NCI-H1436 (cell line): Measurements from ENCODE around the gene SNCG.
"Not testable (repeated sequence)": the region's sequence is repeated elsewhere in the genome, so short reads cannot be mapped to it uniquely, and the experiment has no call there.

ENCODE experiments used
- DNase-seq: peaks from one replicate; lab custom pipeline; 2025; lab: John Stamatoyannopoulos, UW

Gene SNCG

GRCh38 chr10:86958116-86958900 is at the start of gene SNCG:
Gene SNCG, plus strand, starts transcription at chr10:86958599. Its CDS starts 99 bp downstream, at chr10:86958698.
- peak; percentile 44 for DNase-seq

DNA sequence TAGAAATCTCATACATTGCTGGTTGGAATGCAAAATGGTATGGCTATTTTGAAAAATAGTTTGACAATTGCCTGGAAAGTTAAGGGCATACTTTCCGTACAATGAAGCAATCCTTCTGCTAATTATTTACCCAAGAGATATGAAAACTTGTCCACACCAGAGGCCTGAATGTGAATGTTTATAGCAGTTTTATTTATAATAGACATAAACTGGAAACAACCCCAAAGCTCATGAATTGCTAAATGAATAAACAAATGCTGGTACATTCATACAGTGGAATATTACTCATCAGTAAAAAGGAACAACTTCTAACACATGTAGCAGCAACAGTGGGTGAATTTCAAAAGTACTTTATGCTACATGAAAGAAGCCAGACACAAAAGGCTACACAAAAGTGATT is 43.7 kb upstream of the SNCG start:
- DNase-seq = no peak

- no peak for DNase-seq
Observed at GRCh38 chr10:86918022-86918471, 40.4 kb upstream of the SNCG start.

GRCh38 chr10:86922553-86922961 is 35.8 kb upstream of the SNCG start:
- DNase-seq = no peak

- no peak for DNase-seq
Observed at GRCh38 chr10:86929468-86930380, 28.7 kb upstream of the SNCG start.

DNA sequence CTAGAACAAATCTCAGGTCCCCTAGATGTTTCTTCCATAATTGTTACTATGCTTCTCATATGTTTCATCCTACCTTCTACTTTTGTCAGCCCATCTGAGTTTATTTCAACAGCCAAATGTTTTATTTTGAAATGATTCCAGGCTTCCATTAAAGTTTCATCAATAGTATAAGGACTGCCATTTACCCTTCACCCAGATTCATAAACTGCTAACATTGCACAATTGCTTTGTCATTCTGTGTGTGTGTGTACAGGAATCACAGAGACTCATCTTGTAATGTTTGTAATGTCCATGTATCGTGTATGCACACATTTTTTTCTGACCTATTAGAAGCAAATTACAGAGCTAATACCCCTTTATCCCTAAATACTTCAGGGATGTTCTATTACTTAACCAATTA is 26.5 kb upstream of the SNCG start:
- DNase-seq = no peak

DNA sequence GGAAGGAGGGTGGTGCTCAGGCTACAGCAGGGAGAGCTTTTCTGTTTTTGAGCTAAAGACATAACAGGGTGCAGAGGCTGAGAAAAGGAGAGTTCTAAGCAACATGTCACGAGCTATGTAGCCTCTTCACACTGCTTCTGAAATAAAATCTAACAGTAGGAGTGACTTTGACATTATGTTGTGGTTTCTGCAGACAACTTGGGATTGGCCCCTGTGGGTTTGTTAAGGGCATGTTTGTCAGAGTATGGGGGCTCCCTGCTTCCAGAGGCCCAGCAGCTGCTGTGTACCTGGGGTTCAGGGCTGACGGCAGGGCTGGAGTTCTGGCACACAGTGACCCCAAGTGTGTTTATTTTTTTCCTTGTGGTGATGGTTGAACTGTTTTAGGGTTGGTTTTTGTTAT is 25.7 kb upstream of the SNCG start:
- no peak for DNase-seq

GRCh38 chr10:86934162-86934711 is 24.2 kb upstream of the SNCG start:
- DNase-seq = not testable (repeated sequence)

GRCh38 chr10:86936661-86937501 is 21.5 kb upstream of the SNCG start:
- no peak for DNase-seq

GRCh38 chr10:86937502-86938154 is 20.8 kb upstream of the SNCG start:
- no peak for DNase-seq

GRCh38 chr10:86938260-86938659 is 20.1 kb upstream of the SNCG start:
- DNase-seq = no peak

DNA sequence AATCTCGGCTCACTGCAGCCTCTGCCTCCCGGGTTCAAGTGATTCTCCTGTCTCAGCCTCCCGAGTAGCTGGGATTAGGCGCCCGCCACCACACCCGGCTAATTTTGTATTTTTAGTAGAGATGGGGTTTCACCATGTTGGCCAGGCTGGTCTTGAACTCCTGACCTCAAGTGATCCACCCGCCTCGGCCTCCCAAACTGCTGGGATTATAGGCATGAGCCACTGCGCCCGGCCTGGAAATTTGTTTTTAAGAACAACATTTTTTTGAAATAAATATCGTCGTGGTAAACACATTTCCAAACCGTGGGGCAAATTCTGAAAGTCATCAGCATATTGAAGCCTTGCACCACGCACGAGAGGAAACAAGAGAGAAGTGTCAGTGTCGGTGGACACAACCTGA is 18.3 kb upstream of the SNCG start:
- not testable (repeated sequence) for DNase-seq

- no peak for DNase-seq
Observed at GRCh38 chr10:86940677-86941076, 17.7 kb upstream of the SNCG start.

DNA sequence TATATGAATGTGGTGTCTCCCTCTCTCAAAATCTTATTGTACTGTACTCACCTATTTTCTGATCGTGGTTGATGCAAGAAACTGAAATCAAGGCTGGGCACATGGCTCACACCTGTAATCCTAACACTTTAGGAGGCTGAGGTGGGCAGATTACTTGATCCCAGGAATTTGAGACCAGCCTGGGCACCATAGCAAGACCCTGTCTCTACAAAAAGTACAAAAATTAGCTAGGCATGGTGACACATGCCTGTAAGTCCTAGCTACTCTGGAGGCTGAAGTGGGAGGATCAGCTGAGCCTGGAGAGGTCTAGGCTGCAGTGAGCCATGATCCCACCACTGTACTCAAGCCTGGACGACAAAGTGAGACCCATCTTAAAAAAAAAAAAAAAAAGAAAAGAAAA is 17.0 kb upstream of the SNCG start:
- DNase-seq = no peak

DNA sequence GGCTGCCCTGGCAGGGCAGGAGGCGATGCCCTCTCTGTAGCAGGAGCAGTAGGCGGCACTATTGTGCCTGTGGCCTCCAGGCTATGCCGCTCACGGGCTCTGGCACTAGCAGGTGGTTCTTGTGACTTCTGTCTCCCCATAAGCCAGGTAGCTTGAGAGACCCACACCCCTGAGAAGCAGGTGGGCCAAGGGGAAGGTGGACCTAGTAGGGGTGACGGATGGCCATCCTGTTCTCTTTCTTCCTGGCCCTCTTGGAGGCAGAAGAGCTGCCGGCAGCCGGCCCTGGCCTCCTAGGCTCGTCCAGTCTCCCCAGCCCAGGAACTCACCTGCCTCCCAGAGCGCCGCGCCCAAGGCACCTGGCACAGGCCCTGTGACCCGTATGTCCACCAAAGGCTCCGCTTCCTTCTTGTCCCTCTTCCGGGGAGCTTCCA is 16.4 kb upstream of the SNCG start:
- no peak for DNase-seq

DNA sequence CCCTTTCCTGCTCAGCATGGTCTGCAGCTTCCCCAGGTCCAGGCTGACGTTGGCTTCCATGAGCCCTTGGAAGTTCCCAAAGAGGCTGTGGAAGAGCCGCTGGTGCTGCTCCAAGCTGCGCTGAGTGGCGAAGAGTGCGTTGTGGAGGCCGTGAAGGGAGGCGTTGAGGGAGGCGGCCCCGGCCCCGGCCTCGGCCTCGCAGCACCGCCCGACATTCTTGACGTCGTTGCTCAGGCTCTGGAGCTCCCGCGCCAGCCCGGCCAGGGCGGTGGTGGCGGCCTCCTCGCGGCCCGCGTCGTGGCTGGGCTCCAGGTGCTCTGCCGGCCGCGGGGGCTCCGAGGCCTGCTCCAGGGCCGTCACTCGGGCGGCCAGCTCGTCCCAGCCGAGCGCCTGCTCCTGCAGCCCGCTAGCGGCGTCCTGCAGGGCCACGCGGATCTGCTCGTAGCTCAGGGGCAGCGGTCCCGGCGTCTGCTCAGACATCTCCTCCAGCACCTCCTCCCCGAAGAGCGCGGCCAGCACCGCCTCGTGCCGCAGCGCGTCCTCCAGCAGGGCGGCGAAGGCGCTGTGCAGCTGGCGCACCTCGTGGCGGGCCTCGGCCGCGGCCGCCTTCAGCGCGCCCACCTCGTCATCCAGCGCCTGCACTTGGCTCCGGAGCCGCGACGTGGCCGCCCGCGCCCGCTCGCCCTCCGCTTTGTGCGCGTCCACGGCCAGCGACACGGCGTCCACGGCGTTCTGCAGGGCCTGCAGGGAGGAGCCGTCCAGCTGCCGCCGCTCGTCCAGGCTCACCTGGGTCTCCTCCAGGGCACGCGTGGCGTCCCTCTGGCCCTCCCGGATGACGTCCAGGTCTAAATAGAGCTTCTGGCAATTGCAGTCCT is 15.7 kb upstream of the SNCG start:
- DNase-seq = no peak

DNA sequence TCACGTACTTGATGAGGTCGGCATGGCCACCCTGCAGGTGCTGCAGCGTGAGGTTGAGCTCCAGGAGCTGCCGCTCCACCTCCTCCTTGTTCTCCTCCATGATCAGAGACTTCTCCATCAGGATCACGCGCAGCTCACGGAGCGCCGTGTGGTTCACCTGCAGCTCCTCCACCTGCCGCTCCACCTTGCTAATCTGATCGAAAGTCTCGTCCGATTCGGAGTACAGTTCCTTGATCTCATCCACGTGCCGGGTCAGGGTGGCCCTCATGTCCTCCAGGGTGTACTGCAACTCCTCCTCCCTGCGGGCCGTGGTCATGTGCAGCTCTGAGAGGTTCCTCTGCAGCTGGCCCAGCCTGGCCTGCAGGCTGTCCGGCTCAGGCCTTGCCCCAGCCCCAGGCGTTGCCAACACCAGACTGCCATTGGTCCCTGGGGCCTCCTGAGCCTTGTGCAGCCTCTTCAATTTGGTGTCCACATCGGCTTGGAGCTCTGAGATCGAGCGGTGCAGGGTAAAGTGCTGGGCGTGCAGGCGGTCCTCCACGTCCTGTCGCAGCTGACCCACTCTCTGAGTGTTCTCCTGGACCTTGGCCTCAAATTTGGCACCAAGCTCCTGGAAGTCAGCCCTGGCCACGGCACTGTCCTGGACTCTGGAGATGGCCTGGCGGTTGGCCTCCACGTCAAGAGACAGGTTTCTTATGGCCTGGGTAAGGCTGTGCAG is 14.9 kb upstream of the SNCG start:
- no peak for DNase-seq

GRCh38 chr10:86944031-86944419 is 14.4 kb upstream of the SNCG start:
- no peak for DNase-seq

DNA sequence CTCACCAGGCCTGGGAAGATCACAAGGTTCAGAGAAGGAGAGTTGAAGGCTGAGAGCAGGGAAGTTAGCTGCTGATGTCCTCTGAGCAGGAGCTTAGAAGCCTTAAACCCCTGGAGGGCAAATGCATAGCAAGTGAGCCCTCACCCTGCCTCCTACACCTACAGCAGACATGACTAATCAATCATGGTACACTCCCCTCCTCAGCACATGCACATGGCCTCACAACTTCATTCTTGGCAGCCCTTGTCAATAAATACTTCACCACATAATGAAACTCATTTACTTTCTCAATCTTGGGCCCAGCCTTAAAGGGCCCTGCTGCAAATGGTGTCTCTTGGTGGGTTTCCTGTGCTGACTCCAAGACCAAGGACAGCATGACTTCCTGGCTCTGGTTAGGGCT is 13.9 kb upstream of the SNCG start:
- DNase-seq = no peak

GRCh38 chr10:86944907-86945306 is 13.5 kb upstream of the SNCG start:
- no peak for DNase-seq
